ENCODE data around the gene RBFOX2.
A peak's percentile ranks its signal among the peaks of the same experiment; 100 is the strongest.
"Not testable (repeated sequence)": the region's sequence is repeated elsewhere in the genome, so short reads cannot be mapped to it uniquely, and the experiment has no call there.

RBFOX2 gene

DNA sequence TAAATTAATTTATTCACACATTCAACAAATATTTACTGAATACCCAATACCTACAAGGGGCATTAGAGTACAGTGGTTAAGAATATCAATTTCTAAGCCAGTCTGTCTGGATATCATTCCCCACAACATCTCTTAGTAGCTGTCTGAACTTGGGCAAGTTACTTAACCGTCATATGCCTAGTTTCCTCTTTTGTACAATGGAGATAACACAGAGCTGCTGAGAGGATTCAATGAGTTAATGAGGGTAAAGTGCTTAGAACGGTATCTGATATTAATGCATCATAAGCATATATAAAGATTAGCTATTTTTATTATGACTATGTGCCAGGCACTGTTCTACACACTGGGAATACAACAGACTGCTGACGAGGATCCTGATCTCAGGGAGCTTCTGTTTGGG lies 194.6 kb downstream of the RBFOX2 start:
- DNase-seq (ENCODE audit: low read depth, low spot score) = no peak

DNA sequence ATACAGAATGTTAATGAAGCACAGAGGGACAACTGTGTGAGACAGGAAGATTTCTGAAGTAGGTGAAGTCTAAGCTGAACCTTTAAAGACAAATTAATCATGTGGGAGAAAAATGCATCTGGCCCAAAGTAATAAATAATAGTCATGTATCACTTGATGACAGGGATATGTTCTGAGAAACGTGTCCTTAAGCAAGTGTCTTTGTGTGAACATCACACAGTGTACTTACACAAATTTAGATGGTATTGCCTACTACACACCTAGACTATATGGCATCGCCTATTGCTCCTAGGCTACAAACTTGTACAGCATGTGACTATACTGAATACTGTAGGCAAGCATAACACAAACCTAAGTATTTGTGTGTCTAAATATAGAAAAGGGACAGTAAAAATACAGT lies 198.3 kb downstream of the RBFOX2 start:
- no peak for DNase-seq (ENCODE audit: low read depth, low spot score)

DNA sequence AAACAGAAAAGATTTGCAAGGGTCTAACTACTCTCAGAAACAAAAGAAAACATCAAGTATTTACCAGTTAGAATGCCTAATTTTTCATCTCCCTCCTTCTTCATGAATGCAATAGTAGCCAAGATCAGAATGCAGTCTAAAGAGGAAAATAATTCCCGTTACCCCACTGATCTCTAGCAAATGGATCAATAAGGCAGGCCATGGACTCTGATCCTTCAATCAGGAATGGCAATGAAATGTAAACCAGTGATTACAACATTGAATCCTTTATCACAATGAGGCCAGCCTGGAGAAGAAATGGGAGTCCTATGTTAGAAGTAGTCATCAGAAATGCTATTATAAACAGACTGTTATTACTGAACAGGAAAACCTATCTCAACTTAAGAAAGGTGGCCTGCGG lies 204.4 kb downstream of the RBFOX2 start:
- DNase-seq (ENCODE audit: low read depth, low spot score) = no peak

- no peak for DNase-seq (ENCODE audit: low read depth, low spot score)
Measured at GRCh38 chr22:35821654-35822053, 207.0 kb downstream of the RBFOX2 start.

- DNase-seq (ENCODE audit: low read depth, low spot score) = no peak
Measured at GRCh38 chr22:35819421-35819820, 209.2 kb downstream of the RBFOX2 start.

GRCh38 chr22:35818897-35819296 lies 209.7 kb downstream of the RBFOX2 start:
- no peak for DNase-seq (ENCODE audit: low read depth, low spot score)

- no peak for DNase-seq (ENCODE audit: low read depth, low spot score)
Measured at GRCh38 chr22:35812600-35812999, 216.0 kb downstream of the RBFOX2 start.

DNA sequence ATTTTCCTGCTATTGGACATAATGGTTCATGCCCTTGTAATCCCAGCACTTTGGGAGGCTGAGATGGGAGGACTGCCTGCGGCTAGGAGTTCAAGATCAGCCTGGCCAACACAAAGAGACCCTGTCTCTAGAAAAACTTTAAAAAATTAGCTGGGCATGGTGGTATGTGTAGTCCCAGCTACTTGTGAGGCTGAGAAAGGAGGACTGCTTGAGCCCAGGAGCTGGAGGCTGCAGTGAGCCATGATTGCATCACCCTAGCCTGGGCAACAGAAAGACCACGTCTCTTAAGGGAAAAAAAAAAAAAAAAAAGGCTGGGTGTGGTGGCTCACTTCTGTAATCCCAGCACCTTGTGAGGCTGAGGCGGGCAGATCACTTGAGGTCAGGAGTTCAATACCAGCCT lies 217.0 kb downstream of the RBFOX2 start:
- DNase-seq (ENCODE audit: low read depth, low spot score) = no peak

- no peak for DNase-seq (ENCODE audit: low read depth, low spot score)
Measured at GRCh38 chr22:35809816-35810215, 218.8 kb downstream of the RBFOX2 start.

DNA sequence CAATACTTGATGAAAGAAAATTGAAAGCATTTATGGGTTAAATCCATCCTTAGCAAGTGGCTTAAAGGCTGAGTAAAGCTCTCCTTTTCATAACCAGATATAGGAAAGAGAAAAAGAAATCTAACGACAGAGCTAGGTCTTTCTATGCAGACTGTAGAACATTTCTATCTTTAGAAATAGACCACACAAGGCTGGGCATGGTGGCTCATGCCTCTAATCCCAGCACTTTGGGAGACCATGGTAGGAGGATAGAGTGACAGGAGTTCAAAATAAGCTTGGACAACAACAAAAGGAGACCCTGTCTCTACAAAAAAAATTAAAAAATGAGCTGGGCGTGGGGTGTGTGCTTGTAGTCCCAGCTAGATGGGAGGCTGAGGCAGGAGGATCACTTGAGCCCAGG lies 220.2 kb downstream of the RBFOX2 start:
- DNase-seq (ENCODE audit: low read depth, low spot score) = no peak

DNA sequence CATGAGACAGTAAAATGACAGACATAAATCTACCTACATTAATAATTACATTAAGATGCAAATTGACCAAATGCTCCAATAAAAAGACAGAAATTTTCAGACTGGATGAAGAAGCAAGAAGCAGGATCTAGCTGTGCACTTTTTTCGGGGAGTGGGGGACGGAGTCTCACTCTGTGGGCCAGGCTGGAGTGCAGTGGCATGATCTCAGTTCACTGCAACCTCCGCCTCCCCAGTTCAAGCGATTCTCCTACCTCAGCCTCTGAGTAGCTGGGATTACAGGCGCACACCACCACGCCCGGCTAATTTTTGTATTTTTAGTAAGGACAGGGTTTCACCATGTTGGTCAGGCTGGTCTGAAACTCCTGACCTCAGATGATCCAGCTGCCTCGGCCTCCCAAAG lies 222.0 kb downstream of the RBFOX2 start:
- not testable (repeated sequence) for DNase-seq (ENCODE audit: low read depth, low spot score)

GRCh38 chr22:35805466-35805865 lies 223.2 kb downstream of the RBFOX2 start:
- no peak for DNase-seq (ENCODE audit: low read depth, low spot score)

GRCh38 chr22:35804421-35804820 lies 224.2 kb downstream of the RBFOX2 start:
- DNase-seq (ENCODE audit: low read depth, low spot score) = no peak

DNA sequence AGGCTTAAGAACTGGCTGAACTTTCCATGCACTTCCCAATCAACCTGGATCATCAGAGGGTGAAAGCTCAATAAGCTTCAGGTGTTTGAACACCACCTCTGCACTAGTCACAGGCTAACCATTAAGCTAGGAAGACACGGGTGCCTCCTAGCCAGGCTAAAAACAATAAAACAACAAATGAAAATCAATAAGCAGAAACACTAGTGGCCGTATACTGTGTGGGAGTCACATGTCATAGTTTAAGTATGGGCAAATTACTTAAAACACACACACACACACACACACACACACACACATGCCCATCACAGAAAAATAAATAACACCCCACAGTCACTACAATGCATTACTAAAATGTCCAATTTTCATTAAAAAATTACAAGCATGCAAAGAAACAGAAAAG lies 225.7 kb downstream of the RBFOX2 start:
- DNase-seq (ENCODE audit: low read depth, low spot score) = no peak

DNA sequence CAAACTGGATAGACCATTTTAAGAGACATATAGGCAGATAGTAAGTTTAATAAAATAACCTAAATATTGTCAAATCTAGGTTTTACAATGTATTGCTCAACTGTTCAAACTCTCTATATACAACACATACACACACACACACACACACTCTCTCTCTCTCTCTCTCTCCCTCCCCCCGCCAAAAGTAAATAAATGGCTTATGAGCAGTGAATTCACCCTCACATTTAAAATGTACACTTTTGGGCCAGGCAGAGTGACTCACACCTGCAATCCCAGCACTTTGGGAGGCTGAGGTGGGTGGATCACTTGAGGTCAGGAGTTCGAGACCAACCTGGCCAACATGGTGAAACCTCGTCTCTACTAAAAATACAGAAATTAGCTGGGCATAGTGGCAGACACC lies 227.3 kb downstream of the RBFOX2 start:
- DNase-seq (ENCODE audit: low read depth, low spot score) = not testable (repeated sequence)

GRCh38 chr22:35799150-35799549 lies 229.5 kb downstream of the RBFOX2 start:
- no peak for DNase-seq (ENCODE audit: low read depth, low spot score)

DNA sequence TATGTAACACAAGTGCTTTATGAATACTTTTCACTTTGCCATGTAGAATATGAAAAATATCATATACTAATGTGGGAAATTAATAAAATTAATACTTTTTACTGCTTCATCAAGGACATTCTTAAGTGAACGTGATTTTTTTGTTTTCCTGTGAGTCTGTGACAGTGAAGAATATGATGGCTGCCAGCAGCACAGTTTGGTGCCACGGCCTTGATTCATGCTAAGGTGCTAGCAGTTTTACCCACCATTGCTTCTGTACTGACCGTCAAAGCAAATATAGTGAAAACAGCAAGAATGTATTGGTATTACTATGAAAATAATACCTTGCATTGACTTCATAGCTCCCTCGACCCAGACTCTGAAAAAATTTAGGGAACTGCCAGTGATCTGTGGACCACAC lies 231.2 kb downstream of the RBFOX2 start:
- DNase-seq (ENCODE audit: low read depth, low spot score) = no peak

GRCh38 chr22:35795476-35795875 lies 233.1 kb downstream of the RBFOX2 start:
- DNase-seq (ENCODE audit: low read depth, low spot score) = no peak

GRCh38 chr22:35792506-35792905 lies 236.1 kb downstream of the RBFOX2 start:
- no peak for DNase-seq (ENCODE audit: low read depth, low spot score)

GRCh38 chr22:35791788-35792187 lies 236.8 kb downstream of the RBFOX2 start:
- DNase-seq (ENCODE audit: low read depth, low spot score) = not testable (repeated sequence)

DNA sequence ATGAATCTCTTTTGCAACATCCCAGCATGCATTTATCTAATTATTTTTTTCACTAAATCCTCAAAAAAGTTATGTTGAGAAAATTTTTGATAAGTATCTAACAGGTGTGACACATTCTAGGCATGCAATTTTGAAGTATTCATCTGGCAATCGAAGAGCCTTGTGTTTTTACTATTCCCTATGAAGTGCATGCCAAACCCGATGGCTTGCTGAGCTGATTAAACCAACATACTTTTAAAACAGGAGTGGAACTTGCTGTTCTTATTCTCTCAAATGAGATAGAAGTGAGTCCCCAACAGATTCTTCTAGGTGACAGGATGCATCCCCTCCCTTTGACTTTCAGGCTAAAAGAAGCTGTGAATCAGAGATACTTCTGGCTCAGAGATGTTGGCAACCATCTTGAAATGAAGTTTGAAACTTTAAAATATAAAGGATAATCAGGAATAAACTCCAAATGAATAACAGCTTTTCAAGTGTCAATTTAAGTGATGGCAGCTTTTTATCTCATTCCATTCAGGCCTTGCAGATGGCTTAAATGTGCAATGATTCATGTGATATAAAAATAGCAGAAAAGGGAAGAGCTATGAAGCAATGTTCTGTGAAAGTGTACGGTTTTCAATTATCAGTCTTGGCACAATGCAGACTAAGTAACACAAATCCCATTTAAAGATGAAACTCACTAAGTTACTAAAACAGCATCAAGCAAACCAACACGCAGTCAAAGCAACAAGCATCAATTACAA lies 243.3 kb downstream of the RBFOX2 start:
- DNase-seq (ENCODE audit: low read depth, low spot score) = no peak

DNA sequence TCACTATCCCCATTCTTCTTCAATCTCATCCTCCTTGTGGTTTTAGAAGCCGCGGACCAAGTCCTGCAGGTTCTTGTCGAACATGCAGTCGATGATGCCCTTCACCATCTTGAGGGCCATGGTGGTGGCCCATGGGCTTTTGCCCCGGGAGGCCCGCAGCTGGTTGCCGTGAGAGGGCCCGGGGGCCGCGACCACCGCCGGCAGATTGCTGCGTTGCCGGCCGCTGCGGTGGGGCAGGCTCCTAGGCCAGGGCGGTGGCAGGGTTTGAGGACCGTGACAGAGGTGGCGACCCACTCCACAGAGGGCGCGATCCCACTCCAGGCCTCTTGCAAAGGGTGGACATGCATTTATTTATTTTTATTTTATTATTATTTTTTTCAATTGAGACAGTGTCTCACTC lies 244.0 kb downstream of the RBFOX2 start:
- DNase-seq (ENCODE audit: low read depth, low spot score) = no peak

DNA sequence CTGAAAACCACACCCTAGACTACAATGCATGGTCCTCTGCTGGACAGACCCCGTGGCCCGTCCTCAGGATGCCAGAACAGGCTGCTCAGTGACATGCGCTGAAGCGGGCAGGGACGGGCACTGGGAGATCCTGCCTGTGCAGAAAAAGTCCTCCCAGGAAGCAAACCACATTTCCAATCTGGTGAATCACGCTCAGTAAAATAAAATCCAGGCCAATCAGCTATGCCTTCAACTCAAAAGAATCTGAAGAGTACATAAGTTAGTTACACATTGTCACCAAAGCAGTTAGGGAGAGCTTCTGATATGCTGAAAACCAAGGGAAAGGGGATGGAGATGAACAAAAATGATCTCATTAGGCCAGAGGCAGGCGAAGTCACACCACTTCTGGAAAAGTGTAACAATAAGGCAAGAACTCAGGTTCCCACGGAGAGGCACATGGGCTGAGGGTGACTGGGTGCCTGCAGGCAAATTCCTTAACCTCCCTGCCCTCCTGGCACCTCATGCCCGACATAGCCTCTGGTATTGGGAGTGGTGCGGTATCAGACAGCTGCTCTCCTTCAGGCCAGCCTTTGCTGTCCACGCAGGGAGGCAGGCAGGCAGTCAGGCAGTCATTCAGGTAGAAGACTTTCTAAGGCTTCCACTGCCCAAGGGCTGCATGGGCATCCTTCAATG lies 244.5 kb downstream of the RBFOX2 start:
- peak; percentile 83 for DNase-seq (ENCODE audit: low read depth, low spot score)
